SK-N-MC (cell line): Measurements from ENCODE around the gene AFAP1.

Source experiments
- EZH2 ChIP-seq: fragments of 200-600 bp; sonication (generic); IDR thresholded peaks from one replicate; pipeline ENCODE4 v1.6.1; 2017; ENCODE audit warnings: antibody characterized with exemption
- POLR2AphosphoS5 ChIP-seq: IDR thresholded peaks from 2 replicates; pipeline ENCODE4 v1.6.1; 2012; ENCODE audit warnings: mild to moderate bottlenecking, low read depth, low read length, borderline replicate concordance

GRCh38 chr4:7867701-7868435, 71.8 kb downstream of the AFAP1 start:
- no peak for TF ChIP-seq POLR2AphosphoS5
- TF ChIP-seq EZH2 = no peak
